Measurements from ENCODE around the gene TRIO. TPM values are rescaled to one million over a fixed set of nuclear protein-coding genes. Genes with fewer than 3 reads are reported as not detected.

Gene TRIO
- total and polyA plus RNA-seq, 2 of the 8 experiments (the other 6 are each of a cell fraction or from before 2014, with no cell fraction given), result 35.1 to 69.1 TPM

- no peak overlapping the region for H3K18ac ChIP-seq (ENCODE audit: extremely low read depth, low read length)
- peaks cover 6 to 12% of the 10 kb centered on the region in 2 experiments for H4K20me1 ChIP-seq (replicated peaks in 1 of 2; ENCODE audit: control insufficient read depth in 1 of 2, insufficient read depth in 2 of 2, low read length in 2 of 2)
- no peaks in the 10 kb centered on the region for H3K23me2 ChIP-seq (ENCODE audit: low read depth, low read length)
- peaks cover 7 to 23% (median 20%) of the 10 kb centered on the region in 4 experiments; a peak in 6 of 7 replicates for H3K4me1 ChIP-seq (replicated peaks in 1 of 4; ENCODE audit: control insufficient read depth in 3 of 4, insufficient read depth in 4 of 4, low read length in 3 of 4)
- peaks cover 0 to 4% of the 10 kb centered on the region in 2 experiments; a peak in 1 of 4 replicates for H3K9me3 ChIP-seq (ENCODE audit: insufficient read depth in 2 of 2, low read depth in 1 of 2, low read length in 1 of 2)
- no peak overlapping the region for H2BK15ac ChIP-seq (ENCODE audit: low read length)
- H3K79me2 ChIP-seq (ENCODE audit: control insufficient read depth in 1 of 2, insufficient read depth in 2 of 2, low read length in 2 of 2), result peaks cover 15 to 97% of the 10 kb centered on the region in 2 experiments
- no peak overlapping the region for H2BK12ac ChIP-seq (ENCODE audit: low read depth, low read length)
- H3K36me3 ChIP-seq (ENCODE audit: control insufficient read depth in 2 of 4, insufficient read depth in 4 of 4, low read length in 3 of 4), result no peaks in the 10 kb centered on the region
- no peak overlapping the region for H3K4me3 ChIP-seq (ENCODE audit: extremely low read depth in 1 of 4, insufficient read depth in 2 of 4, low read depth in 3 of 4, low read length in 4 of 4)
- no peak overlapping the region for H4K8ac ChIP-seq (ENCODE audit: extremely low read depth, insufficient read depth, low read length)
- ChIA-PET CTCF (ENCODE audit: partially characterized antibody) (interaction anchor here (1.0 to 1.8 kb wide), 3 partner anchors 18 to 88 kb away, joined by 3 to 6 read pairs (median 3); no protein-coding TSS in a partner anchor), POLR2A (ENCODE audit: partially characterized antibody) (no interaction called here)
- no peak overlapping the region for H2AK5ac ChIP-seq (ENCODE audit: low read depth, low read length)
- H3K27ac ChIP-seq (ENCODE audit: low read depth, low read length), result no peak overlapping the region
- H4K91ac ChIP-seq (replicated peaks; ENCODE audit: insufficient read length, low read length), result no peak overlapping the region
- peaks cover 19% of the 10 kb centered on the region for H3K79me1 ChIP-seq (ENCODE audit: low read depth, low read length)
- no peak overlapping the region for H3K23ac ChIP-seq (ENCODE audit: insufficient read length)
- FAIRE-seq (no peak), DNase-seq (ENCODE audit: low read depth in 1 of 2, low spot score in 2 of 2) (no peak)
- H3K9ac ChIP-seq (replicated peaks in 1 of 4; ENCODE audit: extremely low read depth in 1 of 4, low read depth in 3 of 4, low read length in 3 of 4), result no peak overlapping the region
- H3K27me3 ChIP-seq (replicated peaks in 1 of 4; ENCODE audit: control insufficient read depth in 3 of 4, extremely low read depth in 1 of 4, insufficient read depth in 3 of 4, low read length in 3 of 4), result no peaks in the 10 kb centered on the region
- H3K56ac ChIP-seq (replicated peaks; ENCODE audit: insufficient read length, low read depth, low read length), result no peak overlapping the region
- H4K5ac ChIP-seq (ENCODE audit: insufficient read length, low read depth, low read length), result no peak overlapping the region
- H2BK5ac ChIP-seq (ENCODE audit: low read depth, low read length), result no peak overlapping the region
- no peak overlapping the region for H2BK120ac ChIP-seq (replicated peaks; ENCODE audit: low read depth, low read length)
- H2AFZ ChIP-seq (ENCODE audit: low read length), result no peak overlapping the region
- no peak overlapping the region for H2BK20ac ChIP-seq (ENCODE audit: low read length)
- no peak overlapping the region for H3K14ac ChIP-seq (ENCODE audit: insufficient read length)
- H3K4me2 ChIP-seq (ENCODE audit: insufficient read depth in 1 of 2, low read depth in 2 of 2, low read length in 2 of 2), result no peak overlapping the region
- no peak overlapping the region for H3K4ac ChIP-seq (replicated peaks; ENCODE audit: insufficient read length, low read depth, low read length)
- TF ChIP-seq SIX5 (IDR thresholded peaks at IDR 0.05; ENCODE audit: low read depth, low read length), result no peak
- TF ChIP-seq ATF2 (IDR thresholded peaks at IDR 0.05; ENCODE audit: low read length), result no peak
- no peak for TF ChIP-seq JUN (IDR thresholded peaks at IDR 0.05; ENCODE audit: low read depth, low read length)
- TF ChIP-seq CEBPB (IDR thresholded peaks at IDR 0.05; ENCODE audit: low read depth, low read length), result no peak
- no peak for TF ChIP-seq YY1 (IDR thresholded peaks at IDR 0.05; ENCODE audit: low read depth, low read length)
- TF ChIP-seq ASH2L (IDR thresholded peaks at IDR 0.05; ENCODE audit: low read length), result no peak
- TF ChIP-seq CBX8 (IDR thresholded peaks at IDR 0.05; ENCODE audit: borderline replicate concordance, low read depth, low read length), result no peak
- TF ChIP-seq JUND (IDR thresholded peaks at IDR 0.05; ENCODE audit: low read length), result no peak
- no peak for TF ChIP-seq FOSL1 (IDR thresholded peaks at IDR 0.05; ENCODE audit: insufficient read depth, low read depth, low read length)
- no peak for TF ChIP-seq RFX5 (IDR thresholded peaks at IDR 0.05; ENCODE audit: borderline replicate concordance, low read depth, low read length)
- TF ChIP-seq CBX5 (IDR thresholded peaks at IDR 0.05; ENCODE audit: low read depth, low read length), result no peak
- no peak for TF ChIP-seq SIRT6 (IDR thresholded peaks at IDR 0.05; ENCODE audit: low read length)
- TF ChIP-seq KDM4A (IDR thresholded peaks at IDR 0.05; ENCODE audit: low read depth, low read length, severe bottlenecking), result no peak
- TF ChIP-seq ATF3 (IDR thresholded peaks at IDR 0.05; ENCODE audit: insufficient read depth, low read depth, low read length), result no peak
These were observed 108.6 kb downstream of the TRIO start for GRCh38 chr5:14251733-14252132.
